Activated CD8-positive, alpha-beta memory T cell treated with anti-CD3 and anti-CD28 coated beads, Interleukin-2, amount 50 U/mL, for 24 hours (primary cell): Measurements from ENCODE around the gene OR13C8.

ENCODE experiments used
- DNase-seq: peaks from one replicate; pipeline ENCODE4 v3.0.0-alpha.2; 2020; ENCODE audit errors: extremely low read depth

The OR13C8 gene

GRCh38 chr9:104617418-104617817, 48.5 kb downstream of the OR13C8 start:
- DNase-seq = no peak

GRCh38 chr9:104618104-104618503, 49.1 kb downstream of the OR13C8 start, which contains the start of gene OR13C9:
OR13C9 (minus strand) TSS chr9:104618204; CDS start chr9:104618204, 0 bp downstream.
- no peak for DNase-seq
